OCI-LY7 (cell line): ENCODE results near the gene ADAMTS2. TPM values are rescaled to one million over a fixed set of nuclear protein-coding genes. Genes with fewer than 3 reads are reported as not detected.

Source experiments
- BruUV-seq: library from RNA; stranded (reverse); fragments of 400-500 nt; replicated peaks from 2 replicates; lab custom pipeline; 2021; lab: Mats Ljungman, UMichigan
- CTCF ChIA-PET: fragments of 300-600 bp; sonication (Branson Sonifier 250); formaldehyde crosslinking; loops from one replicate; lab custom pipeline; 2022; ENCODE audit warnings: antibody characterized with exemption; ENCODE audit not compliant: unreplicated experiment; lab: Charles Lee
- POLR2A ChIA-PET: fragments of 300-600 bp; sonication (Branson Sonifier 250); formaldehyde crosslinking; loops from one replicate; lab custom pipeline; 2022; ENCODE audit warnings: antibody characterized with exemption; lab: Charles Lee
- DNase-seq: peaks from one replicate; pipeline ENCODE4 v3.0.0-alpha.2; 2015; ENCODE audit warnings: low spot score
- H2AFZ ChIP-seq: fragments of 200-600 bp; sonication (generic), shearing (Covaris generic); 2 replicates; pipeline ENCODE4 v1.6.1; 2014; ENCODE audit warnings: mild to moderate bottlenecking, antibody characterized with exemption, low read length, moderate library complexity
- H3K27ac ChIP-seq: fragments of 200-600 bp; sonication (generic); 2 replicates; pipeline ENCODE4 v1.5.1; 2014; ENCODE audit warnings: mixed run types, low read depth, mild to moderate bottlenecking, moderate library complexity, low read length, inconsistent platforms; ENCODE audit not compliant: poor library complexity, severe bottlenecking
- H3K36me3 ChIP-seq: fragments of 200-600 bp; sonication (generic); 2 replicates; pipeline ENCODE4 v1.6.1; 2014; ENCODE audit warnings: mild to moderate bottlenecking, antibody characterized with exemption, low read length, moderate library complexity, mixed read lengths; ENCODE audit not compliant: insufficient read depth
- H3K4me1 ChIP-seq: fragments of 200-600 bp; sonication (generic); 2 replicates; pipeline ENCODE4 v1.5.1; 2014; ENCODE audit warnings: mild to moderate bottlenecking, low read length; ENCODE audit not compliant: insufficient read depth, poor library complexity, severe bottlenecking
- H3K4me2 ChIP-seq: fragments of 200-600 bp; sonication (generic); 2 replicates; pipeline ENCODE4 v1.6.1; 2014; ENCODE audit warnings: mild to moderate bottlenecking, low read length
- H3K4me3 ChIP-seq: fragments of 200-600 bp; sonication (generic); 2 replicates; pipeline ENCODE4 v1.5.1; 2014; ENCODE audit warnings: mild to moderate bottlenecking, low read depth, low read length; ENCODE audit not compliant: poor library complexity, severe bottlenecking
- H3K79me2 ChIP-seq: fragments of 200-600 bp; sonication (generic); 2 replicates; pipeline ENCODE4 v1.6.1; 2016; ENCODE audit warnings: low read depth, mild to moderate bottlenecking, low read length, moderate library complexity, mixed read lengths; ENCODE audit not compliant: insufficient read depth
- H3K9me2 ChIP-seq: fragments of 200-600 bp; sonication (generic); 2 replicates; pipeline ENCODE4 v1.6.1; 2016; ENCODE audit warnings: mild to moderate bottlenecking, low read length, mixed read lengths; ENCODE audit not compliant: insufficient read depth
- H3K9me3 ChIP-seq: fragments of 200-600 bp; sonication (generic); 2 replicates; pipeline ENCODE4 v1.6.1; 2014; ENCODE audit warnings: mild to moderate bottlenecking, mixed run types, low read length, mixed read lengths
- H4K20me1 ChIP-seq: fragments of 200-600 bp; sonication (generic); 2 replicates; pipeline ENCODE4 v1.6.1; 2014; ENCODE audit warnings: mild to moderate bottlenecking, antibody characterized with exemption, low read length, moderate library complexity, mixed read lengths; ENCODE audit not compliant: insufficient read depth
- CTCF ChIP-seq: fragments of 200-600 bp; sonication (generic); conservative IDR thresholded peaks from 2 replicates; pipeline ENCODE4 v1.5.1; 2014; ENCODE audit warnings: mild to moderate bottlenecking, antibody characterized with exemption, low read length, moderate library complexity, mixed read lengths
- EZH2phosphoT487 ChIP-seq: fragments of 200-600 bp; sonication (generic); IDR thresholded peaks from 2 replicates; pipeline ENCODE4 v1.6.1; 2018; ENCODE audit warnings: low read depth, borderline replicate concordance, mild to moderate bottlenecking, mixed run types, antibody characterized with exemption, low read length, moderate library complexity, mixed read lengths
- intact Hi-C: fragments of 100-400 bp; cut with micrococcal nuclease; formaldehyde crosslinking; loops from one replicate; pipeline ENCODE4 v1.10.0; 2022; ENCODE audit not compliant: unreplicated experiment
- total RNA-seq, 2 experiments: library from RNA; depleted of rRNA in 1 of 2; stranded (reverse); fragments of >200 nt in 1 of 2; shearing (Covaris generic) in 1 of 2; gene quantifications; 2 replicates each; pipeline ENCODE4 v1.2.3, GENCODE V29; 2014 to 2022

The ADAMTS2 gene
- total RNA-seq, 2 experiments from 2014 or later, result not detected

DNA sequence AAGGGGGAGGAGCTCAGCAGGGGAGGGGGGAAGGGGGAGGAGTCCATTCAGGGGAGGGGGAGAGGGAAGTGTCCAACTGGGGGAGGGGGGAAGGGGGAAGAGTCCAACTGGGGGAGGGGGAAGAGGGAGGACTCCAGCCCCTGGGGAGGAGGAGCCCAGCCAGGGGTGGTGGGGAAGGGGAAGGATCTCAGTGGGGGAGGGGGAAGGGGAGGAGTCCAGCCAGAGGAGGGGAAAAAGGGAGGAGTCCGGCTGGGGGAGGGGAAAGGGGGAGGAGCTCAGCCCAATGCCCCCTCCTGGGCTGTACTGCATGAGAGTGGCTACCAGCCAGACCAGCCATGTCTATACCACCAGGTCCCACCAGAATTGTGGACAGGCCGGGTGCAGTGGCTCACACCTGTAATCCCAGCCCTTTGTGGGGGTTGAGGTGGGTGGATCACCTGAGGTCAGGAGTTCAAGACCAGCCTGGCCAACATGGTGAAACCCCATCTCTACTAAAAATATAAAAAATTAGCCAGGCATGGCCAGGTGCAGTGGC, 30.6 kb upstream of the ADAMTS2 start:
- Histone ChIP-seq H3K9me3 (no peaks in the 10 kb centered on the region), H3K36me3 (no peaks in the 10 kb centered on the region), H4K20me1 (no peaks in the 10 kb centered on the region), H3K9me2 (no peaks in the 10 kb centered on the region), H2AFZ (no peak overlapping the region), H3K4me1 (no peaks in the 10 kb centered on the region), H3K4me2 (no peak overlapping the region), H3K27ac (no peak overlapping the region), H3K79me2 (no peaks in the 10 kb centered on the region), H3K4me3 (no peak overlapping the region)
- TF ChIP-seq EZH2phosphoT487 (no peak), CTCF (no peak)
- ChIA-PET POLR2A (no interaction called here), CTCF (interaction anchor here (0.6 kb wide), 1 partner anchor 11 kb away, joined by 5 read pairs; no protein-coding TSS in a partner anchor)
- no TSS peak for BruUV-seq
- no peak for DNase-seq
- intact Hi-C loops, result no loop called here

DNA sequence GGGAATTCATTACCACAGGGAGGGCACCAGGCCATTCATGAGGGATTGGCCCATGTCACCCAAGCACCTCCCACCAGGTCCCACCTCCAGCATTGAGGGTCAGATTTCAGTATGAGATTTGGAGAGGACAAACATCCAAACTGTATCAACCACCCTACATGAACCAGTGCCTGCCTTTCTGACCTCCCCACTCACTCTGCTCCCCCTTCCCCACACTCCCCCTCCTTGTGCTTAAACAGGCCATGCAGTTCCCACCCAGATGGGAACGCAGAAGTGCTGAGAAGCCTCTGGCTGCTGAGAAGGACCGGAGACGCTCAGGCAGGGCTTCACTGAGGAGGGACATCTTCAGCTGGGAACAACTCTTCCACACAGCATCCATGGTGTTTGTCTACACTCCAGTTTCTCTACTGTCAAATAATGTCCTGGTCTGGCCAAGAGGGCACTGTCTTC, 30.0 kb upstream of the ADAMTS2 start:
- H3K9me3 ChIP-seq, result no peaks in the 10 kb centered on the region
- CTCF ChIA-PET, result interaction anchor here (0.6 kb wide), 1 partner anchor 11 kb away, joined by 5 read pairs; no protein-coding TSS in a partner anchor
- no peaks in the 10 kb centered on the region for H3K4me1 ChIP-seq
- intact Hi-C loops, result no loop called here
- H4K20me1 ChIP-seq, result no peaks in the 10 kb centered on the region
- H2AFZ ChIP-seq, result no peak overlapping the region
- POLR2A ChIA-PET, result no interaction called here
- no peaks in the 10 kb centered on the region for H3K9me2 ChIP-seq
- no TSS peak for BruUV-seq
- H3K4me3 ChIP-seq, result no peak overlapping the region
- H3K79me2 ChIP-seq, result no peaks in the 10 kb centered on the region
- no peak for DNase-seq
- no peak overlapping the region for H3K27ac ChIP-seq
- TF ChIP-seq CTCF (no peak), EZH2phosphoT487 (no peak)
- H3K36me3 ChIP-seq, result no peaks in the 10 kb centered on the region
- H3K4me2 ChIP-seq, result no peak overlapping the region

- Histone ChIP-seq H2AFZ (no peak overlapping the region), H3K4me2 (no peak overlapping the region), H3K9me3 (no peaks in the 10 kb centered on the region), H3K27ac (no peak overlapping the region), H3K4me3 (no peak overlapping the region), H4K20me1 (no peaks in the 10 kb centered on the region), H3K4me1 (no peaks in the 10 kb centered on the region), H3K36me3 (no peaks in the 10 kb centered on the region), H3K9me2 (no peaks in the 10 kb centered on the region), H3K79me2 (no peaks in the 10 kb centered on the region)
- TF ChIP-seq CTCF, result no peak
- no peak for TF ChIP-seq EZH2phosphoT487
- POLR2A ChIA-PET, result interaction anchor here (0.6 kb wide), 1 partner anchor 13 kb away, joined by 6 read pairs; no protein-coding TSS in a partner anchor
- intact Hi-C loops, result no loop called here
- BruUV-seq, result no TSS peak
- CTCF ChIA-PET, result no interaction called here
- DNase-seq, result no peak
These were observed 29.4 kb upstream of the ADAMTS2 start for GRCh38 chr5:179374506-179375235.
